Measurements from ENCODE around the gene RND1.

Gene RND1

DNA sequence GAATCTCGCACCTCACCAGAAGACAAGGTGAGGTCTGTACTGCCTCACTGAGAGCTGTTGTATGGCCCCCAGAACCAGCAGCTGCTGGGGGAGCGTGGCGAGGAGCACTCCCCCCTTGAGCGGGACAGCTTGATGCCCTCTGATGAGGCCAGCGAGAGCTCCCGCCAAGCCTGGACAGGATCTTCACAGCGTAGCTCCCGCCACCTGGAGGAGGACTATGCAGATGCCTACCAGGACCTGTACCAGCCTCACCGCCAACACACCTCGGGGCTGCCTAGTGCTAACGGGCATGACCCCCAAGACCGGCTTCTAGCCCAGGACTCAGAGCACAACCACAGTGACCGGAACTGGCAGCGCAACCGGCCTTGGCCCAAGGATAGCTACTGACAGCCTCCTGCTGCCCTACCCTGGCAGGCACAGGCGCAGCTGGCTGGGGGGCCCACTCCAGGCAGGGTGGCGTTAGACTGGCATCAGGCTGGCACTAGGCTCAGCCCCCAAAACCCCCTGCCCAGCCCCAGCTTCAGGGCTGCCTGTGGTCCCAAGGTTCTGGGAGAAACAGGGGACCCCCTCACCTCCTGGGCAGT, 38.1 kb downstream of the RND1 start:
- no peak for DNase-seq (ENCODE audit: low spot score)

DNA sequence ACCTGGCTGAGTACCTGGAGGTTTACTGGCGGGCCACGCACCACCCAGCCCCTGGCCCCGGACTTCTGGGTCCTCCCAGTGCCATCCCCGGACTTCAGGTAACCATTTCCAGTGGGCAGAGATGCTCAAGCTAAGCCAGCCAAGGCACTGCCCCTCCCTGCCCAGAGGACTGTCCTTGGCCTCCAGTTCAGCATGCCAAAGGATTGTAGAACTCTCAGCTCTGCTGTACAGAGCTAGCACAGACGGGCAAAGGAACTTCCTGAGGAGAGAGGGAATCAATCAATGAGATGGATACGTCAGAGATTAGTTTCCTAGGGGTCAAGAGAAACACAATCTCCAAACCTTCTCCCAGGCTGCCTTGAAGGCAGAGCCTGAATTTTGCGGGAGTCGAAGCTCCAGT, 38.6 kb downstream of the RND1 start:
- no peak for DNase-seq (ENCODE audit: low spot score)

DNA sequence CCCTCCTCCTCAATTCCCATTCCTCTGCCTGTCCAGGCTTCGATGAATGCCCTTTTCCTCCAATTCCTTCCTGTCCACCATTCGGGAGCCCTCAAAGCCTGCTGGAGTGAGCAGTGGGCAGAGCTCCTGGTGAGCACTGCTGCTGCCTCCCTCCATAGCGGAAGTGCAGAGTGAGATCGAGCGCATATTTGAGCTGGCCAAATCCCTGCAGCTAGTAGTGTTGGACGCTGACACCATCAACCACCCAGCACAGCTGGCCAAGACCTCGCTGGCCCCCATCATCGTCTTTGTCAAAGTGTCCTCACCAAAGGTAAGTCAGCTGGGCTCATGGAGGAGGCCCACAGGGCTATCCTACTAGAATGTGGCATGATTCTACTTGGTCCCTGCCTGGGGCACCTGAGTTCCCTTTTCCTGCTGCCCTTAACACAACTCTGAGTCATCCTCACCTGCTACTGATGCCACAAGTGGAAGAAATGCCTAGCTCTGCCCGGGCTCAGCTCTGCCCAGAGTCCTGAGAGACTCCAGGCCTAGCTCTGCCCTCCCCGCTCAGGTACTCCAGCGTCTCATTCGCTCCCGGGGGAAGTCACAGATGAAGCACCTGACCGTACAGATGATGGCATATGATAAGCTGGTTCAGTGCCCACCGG, 39.3 kb downstream of the RND1 start:
- no peak for DNase-seq (ENCODE audit: low spot score)

DNA sequence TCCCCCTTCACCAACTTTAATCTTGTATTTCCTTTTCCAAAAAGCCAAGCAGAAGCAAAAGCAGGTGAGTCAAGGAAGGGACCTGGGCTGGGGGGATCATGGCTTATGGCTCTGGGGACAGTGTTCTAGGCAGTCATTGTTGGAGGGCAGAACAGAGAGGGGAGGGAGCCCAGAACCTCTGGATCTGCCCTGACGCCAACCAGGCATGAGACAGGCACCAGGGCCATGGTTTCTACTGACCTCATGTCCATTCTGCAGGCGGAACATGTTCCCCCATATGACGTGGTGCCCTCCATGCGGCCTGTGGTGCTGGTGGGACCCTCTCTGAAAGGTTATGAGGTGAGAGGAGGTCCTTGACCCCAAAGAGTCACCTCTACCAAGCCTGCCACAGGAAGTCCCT, 40.8 kb downstream of the RND1 start:
- no peak for DNase-seq (ENCODE audit: low spot score)

DNA sequence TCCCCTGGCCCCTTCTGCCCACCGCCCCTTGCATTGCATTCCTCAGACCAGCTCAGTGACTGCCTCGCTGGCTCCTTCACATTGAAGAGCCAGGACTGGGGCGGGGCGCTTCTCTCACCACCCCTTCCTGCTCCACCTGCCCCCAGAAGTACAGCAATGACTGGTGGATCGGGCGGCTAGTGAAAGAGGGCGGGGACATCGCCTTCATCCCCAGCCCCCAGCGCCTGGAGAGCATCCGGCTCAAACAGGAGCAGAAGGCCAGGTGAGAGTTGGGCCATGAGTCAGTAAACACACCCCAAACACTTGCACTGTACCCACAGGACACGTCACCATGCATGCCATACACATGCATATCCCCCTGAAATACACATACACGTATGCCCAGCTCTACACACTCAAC, 41.6 kb downstream of the RND1 start:
- DNase-seq (ENCODE audit: low spot score), result no peak

DNA sequence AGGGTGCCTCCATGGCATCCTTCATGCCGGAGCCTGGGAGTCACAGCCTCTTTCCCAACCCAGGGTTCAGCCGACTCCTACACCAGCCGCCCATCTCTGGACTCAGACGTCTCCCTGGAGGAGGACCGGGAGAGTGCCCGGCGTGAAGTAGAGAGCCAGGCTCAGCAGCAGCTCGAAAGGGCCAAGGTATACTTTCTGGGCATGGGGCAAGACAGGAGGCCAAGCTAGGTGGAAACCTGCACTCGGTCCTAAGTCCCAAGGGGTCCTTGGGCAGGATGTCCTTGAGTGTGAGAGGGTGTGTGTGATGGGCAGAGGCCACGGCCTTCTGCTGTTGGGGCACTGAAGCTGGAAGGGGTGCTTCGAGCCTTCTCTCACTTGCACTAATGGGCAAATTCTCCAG, 42.4 kb downstream of the RND1 start:
- DNase-seq (ENCODE audit: low spot score), result no peak

DNA sequence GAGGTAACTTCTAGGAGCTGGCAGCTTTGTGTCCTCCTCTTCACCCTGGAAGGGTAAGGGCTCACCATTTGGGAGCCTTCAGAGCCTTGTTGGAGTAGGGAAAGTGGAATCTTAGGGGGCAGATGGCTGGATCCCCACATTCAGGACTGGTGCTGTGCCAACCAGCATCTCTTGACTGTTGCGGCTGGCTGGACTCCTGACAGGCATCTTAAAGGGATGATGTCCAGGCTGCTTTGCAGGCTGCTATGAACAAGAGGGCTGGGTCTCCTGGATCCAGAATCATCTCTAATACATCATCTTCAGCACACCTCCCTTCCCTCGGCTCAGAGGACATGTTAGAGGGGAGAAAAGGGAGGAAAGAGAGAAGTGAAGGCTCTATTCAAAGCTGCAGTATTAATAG, 43.0 kb downstream of the RND1 start:
- DNase-seq (ENCODE audit: low spot score), result no peak

DNA sequence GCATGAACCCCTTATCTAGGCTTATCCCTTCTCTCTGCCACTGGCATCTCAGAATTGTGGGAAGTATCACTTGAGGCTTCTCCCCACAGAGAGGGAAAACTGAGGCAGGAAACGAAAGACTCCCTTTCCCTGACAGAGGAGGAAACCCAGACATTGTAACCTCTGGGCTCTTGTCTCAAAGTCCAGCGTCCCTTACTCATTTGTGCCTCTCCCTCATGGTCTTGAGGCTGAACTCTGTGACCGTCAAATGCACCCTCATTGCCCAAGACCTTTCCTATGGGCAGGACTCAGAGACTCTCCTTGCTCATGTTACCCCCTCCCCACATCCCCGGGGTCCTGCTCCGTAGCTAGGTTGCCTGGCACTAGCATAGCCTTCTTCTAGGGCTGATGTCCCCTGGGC, 43.5 kb downstream of the RND1 start:
- no peak for DNase-seq (ENCODE audit: low spot score)

DNA sequence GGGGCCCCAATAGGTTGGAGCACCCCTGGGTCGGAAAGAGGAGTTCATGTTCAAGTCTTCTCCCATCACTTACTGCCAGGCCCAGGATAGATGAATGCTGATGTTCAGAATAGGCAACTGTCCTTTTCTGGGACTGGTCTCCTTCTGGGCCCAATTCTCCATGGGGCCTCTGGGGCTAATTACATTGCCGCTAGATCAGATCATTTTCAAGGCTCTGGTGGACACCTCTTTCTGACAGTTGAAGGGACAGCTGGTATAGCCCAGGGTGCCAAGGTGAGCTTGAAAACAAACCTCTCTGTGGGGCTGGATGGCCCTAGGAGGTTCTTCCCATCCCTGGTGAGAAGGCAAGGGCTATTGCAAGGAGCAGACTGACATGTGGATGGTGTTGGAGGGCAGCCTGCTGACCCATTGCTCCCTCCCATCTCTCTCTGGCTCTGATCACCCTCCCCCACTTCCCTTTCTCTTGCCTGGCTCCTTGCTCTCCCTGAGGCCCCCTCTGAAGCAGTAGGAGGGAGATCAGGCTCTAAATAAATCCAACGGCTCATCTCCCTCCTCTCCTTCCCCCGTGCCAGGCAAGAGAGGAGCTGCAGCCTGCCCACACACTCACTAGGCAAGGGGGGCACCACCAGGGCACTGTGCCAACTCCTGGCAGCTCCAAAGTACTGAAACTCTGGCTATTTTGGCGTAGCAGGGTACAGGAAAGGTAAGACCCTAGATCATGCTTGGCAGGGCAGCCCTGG, 45.5 kb downstream of the RND1 start:
- no peak for DNase-seq (ENCODE audit: low spot score)

DNA sequence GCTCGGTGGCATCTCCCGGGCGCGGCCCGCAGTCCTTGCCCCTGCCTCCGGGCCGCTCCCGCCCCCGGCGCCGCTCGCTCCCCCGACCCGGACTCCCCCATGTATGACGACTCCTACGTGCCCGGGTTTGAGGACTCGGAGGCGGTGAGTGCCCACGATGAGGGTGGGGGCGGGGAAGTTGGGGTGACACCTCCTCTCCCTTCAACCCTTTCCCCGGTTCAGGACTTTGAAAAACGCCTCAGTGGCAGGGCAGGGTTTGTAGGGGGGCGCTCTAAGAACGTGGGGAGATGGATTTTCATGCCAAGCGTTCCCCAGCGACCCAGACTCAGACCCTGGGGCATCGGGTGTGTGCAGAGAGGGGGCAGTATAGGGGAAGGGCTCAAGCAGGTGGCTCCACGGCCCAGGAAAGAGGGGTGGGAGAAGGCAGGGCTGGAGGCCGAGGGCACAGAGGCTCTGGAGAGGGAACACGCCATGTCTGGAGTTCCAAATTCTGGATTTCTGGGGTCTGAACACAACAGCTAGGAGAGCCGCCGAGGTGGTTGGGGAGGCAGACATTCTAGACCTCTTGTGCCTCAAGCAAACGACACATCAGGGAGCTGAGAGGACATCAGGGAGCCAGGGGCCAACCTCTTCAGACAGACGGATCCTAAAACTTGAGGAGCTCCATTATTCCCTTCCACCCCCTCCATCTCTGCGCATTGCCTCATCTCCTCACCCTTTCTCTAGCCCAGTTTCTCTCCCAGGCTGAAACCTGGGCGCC, 46.7 kb downstream of the RND1 start:
- no peak for DNase-seq (ENCODE audit: low spot score)

DNA sequence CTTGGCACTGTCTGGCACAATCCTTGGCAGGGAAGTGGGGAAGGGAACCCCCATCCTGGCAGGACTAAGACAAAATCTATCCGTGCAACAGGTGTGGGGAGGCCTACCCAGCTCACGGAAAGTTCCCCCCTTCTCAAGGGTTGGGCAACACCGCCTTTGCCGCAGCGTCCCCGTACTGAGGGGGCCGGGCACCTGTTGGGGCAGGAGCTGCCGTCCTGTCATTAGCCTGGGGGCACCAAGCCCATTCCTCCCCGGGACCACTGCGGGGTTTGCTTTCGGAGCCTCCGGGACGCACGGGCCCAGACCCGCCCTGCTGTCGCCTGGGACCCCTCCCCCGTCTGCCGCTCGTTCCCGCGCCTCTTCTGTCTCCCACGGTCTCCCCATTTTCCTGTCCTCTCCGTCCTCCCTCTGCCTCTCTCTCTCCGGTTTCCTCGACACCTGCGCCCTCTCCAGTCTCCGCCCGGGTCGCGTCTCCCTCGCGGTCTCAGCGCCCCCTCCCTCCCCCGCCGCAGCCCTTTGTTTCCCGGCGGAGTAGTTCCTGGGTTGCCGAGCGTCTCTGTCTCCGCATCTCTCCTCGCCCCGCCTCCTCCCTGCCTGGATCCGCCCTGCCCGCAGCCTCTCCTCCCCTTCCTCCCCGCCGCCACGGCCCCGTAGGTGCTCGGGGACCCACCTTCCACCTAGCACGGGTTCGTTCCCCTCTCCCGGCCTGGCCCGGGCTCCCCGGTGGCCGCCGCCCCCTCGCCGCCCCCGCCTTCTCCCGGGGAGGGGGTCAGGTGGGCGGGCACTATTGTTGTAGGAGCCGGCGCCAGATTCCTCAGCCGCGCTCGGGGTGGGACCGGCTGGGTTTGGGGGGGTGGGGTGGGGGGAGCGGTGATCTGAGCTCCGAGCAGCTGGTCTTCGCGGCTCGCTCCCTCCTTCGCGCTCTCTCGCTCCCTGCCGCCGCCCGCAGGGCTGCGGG, 47.5 kb downstream of the RND1 start, which contains the start of gene CACNB3:
Gene CACNB3, plus strand, starts transcription at position 624 of the 958 bp plus-strand sequence. CDS start 434 bp downstream, outside the sequence.
- DNase-seq (ENCODE audit: low spot score), result peak; percentile 13

DNA sequence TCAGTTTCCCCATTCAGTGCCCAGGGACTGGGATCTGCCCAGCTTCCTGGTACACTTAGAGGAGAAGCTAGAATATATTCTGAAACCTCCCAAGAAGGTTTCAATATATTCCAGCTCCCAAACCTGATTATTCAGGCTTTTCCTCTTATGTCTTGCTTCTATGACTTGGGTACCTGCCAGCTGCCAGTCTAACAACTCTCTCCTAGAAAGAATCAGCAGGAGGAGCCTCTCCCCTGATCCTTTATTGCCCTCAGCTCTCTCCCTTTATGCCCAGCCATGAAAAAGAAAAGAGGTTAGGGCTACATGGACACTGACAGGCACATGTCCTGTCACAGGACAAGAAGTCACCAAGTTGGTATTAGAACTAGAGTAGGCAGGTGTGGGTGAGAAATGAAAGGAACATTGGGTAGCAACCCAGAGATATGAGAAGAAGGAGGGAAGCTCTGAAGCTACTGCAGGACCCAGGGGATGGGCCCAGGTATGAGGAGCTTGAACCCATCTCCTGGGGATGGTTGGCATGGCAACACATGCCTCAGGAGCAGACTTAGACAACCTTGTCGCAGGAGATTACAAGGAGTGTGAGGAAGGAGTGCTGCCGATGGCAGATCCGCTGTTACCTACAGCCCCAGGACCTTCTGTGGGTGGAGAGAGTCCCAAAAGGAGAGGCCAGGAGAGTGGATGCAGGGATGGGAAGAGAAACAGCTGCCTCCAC, 49.4 kb downstream of the RND1 start:
- no peak for DNase-seq (ENCODE audit: low spot score)

DNA sequence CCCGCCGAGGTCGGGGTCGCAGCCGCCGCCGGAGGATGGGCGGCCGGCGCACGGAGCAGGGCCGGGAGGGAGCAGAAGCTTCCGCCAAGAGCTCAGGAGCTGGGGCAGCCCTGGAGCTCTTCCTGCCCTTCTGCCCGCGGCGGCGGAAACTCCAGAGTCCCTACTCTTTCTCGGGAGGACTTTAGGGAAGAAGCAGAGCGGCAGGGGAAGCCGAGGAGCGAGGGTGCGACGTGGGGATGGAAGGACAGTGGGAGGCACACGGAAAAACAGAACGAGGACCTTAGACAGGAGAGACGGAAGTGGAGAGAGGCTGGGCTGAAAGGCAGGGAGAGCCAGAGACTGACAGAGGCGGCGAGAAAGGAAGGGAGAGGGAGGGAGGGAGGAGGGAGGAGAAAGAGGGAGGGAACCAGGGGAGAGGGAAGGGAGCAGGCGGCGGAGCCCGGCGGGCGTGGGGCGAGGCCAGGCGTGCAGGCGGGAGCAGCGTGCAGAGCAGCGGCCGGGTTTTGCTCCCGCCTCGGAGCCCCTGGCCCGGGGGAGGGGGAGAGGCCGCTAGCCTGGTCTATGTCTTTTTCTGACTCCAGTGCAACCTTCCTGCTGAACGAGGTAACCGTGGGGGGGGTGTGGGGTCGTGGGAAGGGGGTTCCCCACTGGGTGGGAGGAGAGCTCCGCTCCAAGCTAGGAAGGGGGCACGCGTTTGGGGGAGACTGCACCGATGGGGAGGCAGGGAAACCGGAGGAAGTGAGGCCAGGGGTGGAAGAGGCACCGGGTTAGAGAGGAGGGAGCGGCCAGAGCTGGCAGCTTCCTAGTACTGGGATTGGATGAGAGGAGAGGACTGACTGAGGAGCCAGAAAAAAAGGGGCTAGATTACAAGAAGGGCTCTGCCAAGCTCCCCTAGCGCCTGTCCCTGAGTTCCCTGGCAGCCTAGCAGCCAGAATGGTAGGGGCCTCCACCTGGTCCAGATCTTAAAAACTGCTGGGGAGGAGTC, 50.3 kb downstream of the RND1 start:
- DNase-seq (ENCODE audit: low spot score), result peak; percentile 18

DNA sequence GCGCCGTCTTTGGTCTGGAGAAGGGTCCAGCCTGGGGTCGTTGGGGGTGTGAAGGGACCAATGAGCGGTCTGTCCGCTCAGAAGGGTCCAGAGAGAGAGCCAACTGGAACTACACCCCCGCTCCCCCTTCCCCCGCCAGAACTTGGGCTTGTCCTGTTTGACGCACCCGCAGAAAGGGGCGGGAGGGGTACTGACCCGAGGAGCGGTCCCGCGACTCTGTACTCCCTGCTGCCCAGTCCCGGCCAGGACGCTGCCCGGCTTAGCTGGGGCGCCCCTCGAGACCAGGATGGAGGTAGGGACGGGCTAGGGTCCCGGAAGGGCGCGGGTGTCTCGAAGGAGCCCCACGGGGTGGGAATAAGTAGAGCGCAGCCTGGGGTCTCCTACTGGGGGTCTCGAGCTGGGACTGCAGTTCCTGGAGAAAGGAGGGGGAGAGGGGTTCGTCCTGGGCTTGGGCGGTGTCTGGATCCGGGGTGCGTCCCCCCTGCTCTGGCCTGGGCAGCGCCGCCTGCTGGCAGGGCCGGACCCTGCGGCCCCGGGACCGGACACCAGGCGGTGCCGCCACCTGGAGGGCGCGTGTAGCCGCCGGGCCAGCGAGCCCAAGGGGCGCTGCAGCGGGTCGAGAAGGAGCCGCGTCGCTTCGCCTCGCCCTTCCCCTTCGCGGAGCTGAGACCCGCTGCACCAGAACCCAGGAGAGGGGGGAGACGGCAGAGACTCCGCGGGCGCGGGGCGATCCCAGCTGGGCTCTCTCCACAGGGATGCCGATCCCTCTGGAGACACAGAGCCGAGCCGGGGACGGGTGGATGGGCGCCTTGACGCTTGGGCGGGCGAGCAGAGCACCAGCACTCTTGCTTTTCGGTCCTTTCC, 51.2 kb downstream of the RND1 start:
- DNase-seq (ENCODE audit: low spot score), result peak; percentile 69

DNA sequence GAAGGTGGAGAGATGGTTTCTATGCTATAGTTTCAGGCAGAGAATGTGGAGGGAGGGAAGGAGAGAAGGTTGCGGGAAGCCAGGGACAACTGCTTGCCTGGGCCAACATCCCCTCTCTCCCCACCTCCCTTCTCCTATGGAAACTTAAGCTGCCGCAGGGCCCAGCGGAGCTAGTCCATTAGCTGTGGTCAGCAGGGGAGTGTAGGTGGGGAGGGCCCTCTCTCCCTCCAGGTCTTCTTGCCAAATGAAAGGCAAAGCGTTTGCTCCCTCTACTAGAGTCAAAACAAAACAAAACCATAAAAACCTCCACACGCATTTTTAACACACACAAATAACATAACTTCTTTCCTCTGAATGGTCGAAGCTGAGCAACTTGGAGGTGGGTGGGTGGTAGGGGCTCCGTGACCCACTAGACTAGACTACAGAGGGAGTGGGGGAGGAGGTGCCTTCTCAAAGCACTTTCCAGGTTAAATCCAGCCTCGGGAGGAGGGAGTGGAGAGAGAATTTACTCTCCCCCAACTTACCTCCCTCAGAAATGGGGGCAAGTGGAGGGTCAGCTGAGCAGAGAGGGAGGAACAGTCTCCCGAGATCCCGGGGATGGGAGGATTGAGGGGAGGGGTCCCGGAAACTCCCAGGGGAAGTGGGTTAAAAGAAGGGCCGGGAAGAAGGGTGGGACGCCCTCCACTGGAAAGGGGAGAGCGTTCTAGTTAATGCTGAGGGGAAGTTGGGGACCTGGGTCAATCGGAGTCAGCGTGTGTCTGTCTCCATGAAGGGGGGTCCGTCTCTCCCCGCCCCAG, 52.0 kb downstream of the RND1 start:
- no peak for DNase-seq (ENCODE audit: low spot score)

DNA sequence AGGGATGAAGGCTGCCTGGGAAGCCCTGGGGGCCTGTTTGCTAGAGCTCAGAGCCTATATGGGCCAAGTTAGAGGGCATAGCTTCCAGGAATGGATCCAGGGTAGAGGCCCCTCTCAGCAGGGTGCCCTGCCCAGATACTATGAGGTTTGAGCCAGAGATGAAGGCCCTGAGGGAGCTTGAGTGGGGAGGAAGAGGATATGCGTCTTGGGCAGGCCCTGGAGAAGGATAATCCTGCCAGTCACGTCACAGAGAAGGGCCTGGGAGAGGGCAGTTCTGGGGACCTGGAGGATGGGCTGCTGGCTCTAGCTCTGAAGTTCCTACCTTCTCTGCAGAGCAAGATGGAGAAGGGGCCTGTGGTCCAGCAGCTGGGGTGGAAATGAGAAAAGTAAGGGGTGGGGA, 53.3 kb downstream of the RND1 start:
- DNase-seq (ENCODE audit: low spot score), result no peak

DNA sequence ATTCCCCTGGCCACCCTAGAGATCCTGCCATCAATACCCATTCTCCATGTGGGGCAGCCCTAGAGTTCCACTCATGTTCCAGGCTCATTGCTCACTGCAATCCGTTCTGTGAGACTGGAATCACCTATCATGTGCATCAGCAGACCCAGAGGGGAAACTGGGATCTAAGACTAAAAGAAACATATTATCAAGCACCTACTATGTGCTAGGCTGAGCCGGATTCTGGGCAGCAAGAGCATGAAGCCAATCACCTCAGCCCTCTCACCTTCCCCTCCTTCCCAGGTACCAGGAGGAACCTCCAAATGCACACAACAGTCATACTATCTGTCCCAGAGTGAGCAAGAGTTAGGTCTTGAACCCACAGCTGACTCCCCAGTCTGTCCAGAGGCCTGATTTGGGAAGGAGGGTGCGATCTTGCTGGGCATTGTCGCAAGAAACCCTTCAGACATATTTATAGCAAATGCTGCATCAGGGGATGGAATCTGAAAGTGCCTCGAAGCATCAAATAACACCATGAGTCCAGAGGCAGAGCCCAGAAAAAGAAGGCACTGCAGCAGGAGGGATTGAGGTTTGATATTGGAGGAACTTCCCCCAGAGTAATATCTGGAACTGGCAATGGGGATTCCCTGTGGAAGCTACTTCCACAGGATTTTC, 54.1 kb downstream of the RND1 start:
- no peak for DNase-seq (ENCODE audit: low spot score)
